Heart right ventricle (tissue), 16 donors: ENCODE data around the gene KCTD11. TPM values are rescaled to one million over a fixed set of nuclear protein-coding genes. Genes with fewer than 3 reads are reported as not detected.

ENCODE experiments used
- ATAC-seq, 8 donors: fragments of 200-7000 bp; cut with Tn5 transposase; one replicate each; pipeline ENCODE4 v1.9.1; 2020; ENCODE audit warnings: mild to moderate bottlenecking in 8 of 8, moderate library complexity in 8 of 8, moderate number of reproducible peaks in 1 of 8
- DNase-seq, 2 donors: peaks; one replicate each; pipeline ENCODE4 v3.0.0-alpha.2; 2020
- H3K27ac ChIP-seq, 10 donors: fragments of 200-600 bp; sonication (generic) in 2 of 10; one replicate each; pipeline versions ENCODE4 v1.5.0 to v1.8.0; 2020 to 2022; ENCODE audit warnings: mild to moderate bottlenecking in 3 of 10
- H3K27me3 ChIP-seq, 7 donors: fragments of 200-600 bp; one replicate each; pipeline ENCODE4 v1.8.0; 2021 to 2022; ENCODE audit warnings: mild to moderate bottlenecking in 2 of 7
- H3K36me3 ChIP-seq, 9 donors: fragments of 200-600 bp; sonication (generic) in 1 of 9; one replicate each; pipeline versions ENCODE4 v1.5.0 to v1.8.0; 2020 to 2022; ENCODE audit warnings: mild to moderate bottlenecking in 2 of 9
- H3K4me1 ChIP-seq, 9 donors: fragments of 200-600 bp; sonication (generic) in 1 of 9; one replicate each; pipeline versions ENCODE4 v1.5.0 to v1.8.0; 2020 to 2022; ENCODE audit warnings: mild to moderate bottlenecking in 4 of 9
- H3K4me3 ChIP-seq, 10 donors: fragments of 200-600 bp; sonication (generic) in 2 of 10; one replicate each; pipeline versions ENCODE4 v1.5.0 to v1.8.0; 2020 to 2022; ENCODE audit warnings: mild to moderate bottlenecking in 7 of 10, moderate library complexity in 2 of 10
- H3K9me3 ChIP-seq, 11 donors: fragments of 200-600 bp in 10 of 11; sonication (generic) in 2 of 11; one replicate each; pipeline versions ENCODE4 v1.5.0 to v1.8.0; 2013 to 2022; ENCODE audit warnings: mild to moderate bottlenecking in 2 of 11, control low read depth in 1 of 11, moderate library complexity in 1 of 11
- CTCF ChIP-seq, 9 donors: fragments of 200-600 bp; sonication (generic) in 2 of 9; IDR thresholded peaks; one replicate each; pipeline versions ENCODE4 v1.5.0 to v1.8.0; 2021 to 2022; ENCODE audit warnings: antibody characterized with exemption in 9 of 9, mild to moderate bottlenecking in 5 of 9, moderate library complexity in 1 of 9
- WGBS, 2 donors: extraction: QIAGEN DNeasy Blood & Tissue Kit; methylation state at CpG; one replicate each; pipeline ENCODE4 v1.1.7; 2013; ENCODE audit warnings: inconsistent platforms in 1 of 2; 5-methylcytosine and 5-hydroxymethylcytosine counted together
- intact Hi-C, 10 donors: fragments of 100-400 bp; cut with DNase I; formaldehyde crosslinking; loops; one replicate each; pipeline versions ENCODE4 v1.11.1 to v1.14.2; 2022
- polyA plus RNA-seq, 2 donors: library from polyadenylated mRNA; stranded (reverse); fragments of 200-250 nt; gene quantifications; one replicate each; pipeline ENCODE4 v1.2.3, GENCODE V29; 2013
- total RNA-seq, 10 donors: library from RNA; stranded (reverse); fragmentation: NEBNext Ultra II Directional in 3 of 10; extraction: Animal tissue kit (Norgen Biotek cat#: 25700) in 3 of 10; gene quantifications; one replicate each; pipeline versions ENCODE4 v1.2.1 to v1.2.4, GENCODE V29; 2021 to 2023
- donor health status: Arrhythmogenic right ventricular cardiomyopathy.
- donor health status: ischemic (EF 13 %, LVEDD 7.1; RV severe dilation, severe dysfunction).
- donor health status: healthy with polysubstance abuse.
- donor health status: DM: no; HTN: yes; CAD: no.
- donor health status: DM: no; HTN: no; CAD: no.
- donor health status: ischemic (EF 25% LVEDD 6.9; RV normal size, moderate dysfunction).
- donor health status: ischemic (EF 25% LVEDD 5.7; RV mildly dilated, moderate dysfunction).
- donor health status: healthy.
- donor health status: DM: yes; HTN: yes; CAD: no.
- donor health status: Ischemic cardiomyopathy.
- donor health status: ischemic (EF 35%, LVEDD 5.7; RV mildly dilated, moderate dysfunction).
- donor health status: nonischemic (EF 11% LVEDD 7.7; RV severe dilation, severe dysfunction).
- donor health status: DM: yes; HTN: yes; CAD: no.
- donor health status: PGD.
- donor health status: ischemic (EF 29% LVEDD 5.4; RV normal size, mild dysfunction).
- donor health status: nonischemic (EF 23%, LVEDD 6.1; RV moderate dilation, normal function).

Gene KCTD11
- total and polyA plus RNA-seq, 12 donors = 4.3 to 8.5 (median 5.3) TPM

- Histone ChIP-seq H3K36me3 (peaks cover 0 to 10% (median 0%) of the 10 kb centered on the region in 9 donors), H3K27ac (peak within 1 kb of the TSS; percentile 80 to 96 (median 88)), H3K4me3 (peak within 1 kb of the TSS; percentile 54 to 87 (median 68)), H3K4me1 (peaks cover 13 to 28% (median 19%) of the 10 kb centered on the region in 9 donors), H3K9me3 (no peaks in the 10 kb centered on the region), H3K27me3 (peaks cover 0 to 17% (median 0%) of the 10 kb centered on the region in 7 donors)
- peak; percentile 91 to 97 (median 96) for ATAC-seq
- TF ChIP-seq CTCF (IDR thresholded peaks at IDR 0.05) = peak in 2 of 9 donors; percentile 8 to 13
- WGBS, 2 donors = 1% methylated on average over 49 of the region's 49 CpGs
- intact Hi-C loops = loop anchor here in 4 of 10 donors (1.0 to 5.0 kb wide), 4 partner anchors 10 to 97 kb away; partner anchors contain the start of genes FGF11 (in 2 of the 4), TMEM102 (in 2 of the 4), EIF5A (in 1 of the 4) and PLSCR3 (in 1 of the 4)
- peak; percentile 97 to 99 for DNase-seq
Observed at GRCh38 chr17:7403977-7404736, 52.2 kb downstream of the KCTD11 start, which contains the start of gene TMEM256. TSS of gene TMEM256 (minus strand) at chr17:7404097. CDS start at chr17:7404084, 13 bp downstream.

Other genes with a start within 250 kb of the KCTD11 start
Only the 30 nearest of the 36 such genes appear.
- 1 to 10 TPM in 2 of 10 donors, under 1 TPM in 6, not detected in 2; 0.32 to 1.2 (median 0.55) TPM for gene ASGR1, start 172.8 kb upstream of the KCTD11 start, total RNA-seq
- gene ASGR1, start 172.8 kb upstream of the KCTD11 start, polyA plus RNA-seq = under 1 TPM; 0.59 TPM
- 10 to 100 TPM; 13.0 to 22.1 (median 16.7) TPM for gene DLG4, start 132.3 kb upstream of the KCTD11 start, total RNA-seq
- 10 to 100 TPM in 1 of 2 donors, 1 to 10 TPM in 1; 5.4 to 27.8 TPM for gene DLG4, start 132.3 kb upstream of the KCTD11 start, polyA plus RNA-seq
- 1,000 to 10,000 TPM in 7 of 10 donors, 100 to 1,000 TPM in 3; 951 to 2,054 (median 1,322) TPM for gene ACADVL, start 132.2 kb upstream of the KCTD11 start, total RNA-seq
- gene ACADVL, start 132.2 kb upstream of the KCTD11 start, polyA plus RNA-seq = 1,000 to 10,000 TPM in 1 of 2 donors, 100 to 1,000 TPM in 1; 807 to 4,806 TPM
- 10 to 100 TPM; 14.1 to 25.6 (median 18.0) TPM for gene DVL2, start 117.6 kb upstream of the KCTD11 start, total RNA-seq
- 10 to 100 TPM in 1 of 2 donors, 1 to 10 TPM in 1; 10.0 to 23.0 TPM for gene DVL2, start 117.6 kb upstream of the KCTD11 start, polyA plus RNA-seq
- gene PHF23, start 112.7 kb upstream of the KCTD11 start, total RNA-seq = 10 to 100 TPM; 17.7 to 24.5 (median 22.6) TPM
- 10 to 100 TPM; 16.1 to 25.0 TPM for gene PHF23, start 112.7 kb upstream of the KCTD11 start, polyA plus RNA-seq
- gene GABARAP, start 109.7 kb upstream of the KCTD11 start, total RNA-seq = 100 to 1,000 TPM; 440 to 567 (median 501) TPM
- gene GABARAP, start 109.7 kb upstream of the KCTD11 start, polyA plus RNA-seq = 100 to 1,000 TPM; 540 to 733 TPM
- 100 to 1,000 TPM in 8 of 10 donors, 10 to 100 TPM in 2; 94.6 to 135 (median 110) TPM for gene CTDNEP1, start 100.4 kb upstream of the KCTD11 start, total RNA-seq
- 100 to 1,000 TPM in 1 of 2 donors, 10 to 100 TPM in 1; 56.3 to 116 TPM for gene CTDNEP1, start 100.4 kb upstream of the KCTD11 start, polyA plus RNA-seq
- 100 to 1,000 TPM in 1 of 10 donors, 10 to 100 TPM in 9; 30.8 to 110 (median 54.8) TPM for gene ELP5, start 99.9 kb upstream of the KCTD11 start, total RNA-seq
- gene ELP5, start 99.9 kb upstream of the KCTD11 start, polyA plus RNA-seq = 10 to 100 TPM; 29.0 to 41.4 TPM
- 1 to 10 TPM in 3 of 10 donors, under 1 TPM in 7; 0.39 to 2.5 (median 0.80) TPM for gene CLDN7, start 89.7 kb upstream of the KCTD11 start, total RNA-seq
- gene CLDN7, start 89.7 kb upstream of the KCTD11 start, polyA plus RNA-seq = 1 to 10 TPM; 1.3 to 1.6 TPM
- gene SLC2A4, start 70.4 kb upstream of the KCTD11 start, total RNA-seq = 100 to 1,000 TPM in 9 of 10 donors, 10 to 100 TPM in 1; 98.1 to 186 (median 177) TPM
- 100 to 1,000 TPM in 1 of 2 donors, 10 to 100 TPM in 1; 41.8 to 140 TPM for gene SLC2A4, start 70.4 kb upstream of the KCTD11 start, polyA plus RNA-seq
- gene YBX2, start 57.5 kb upstream of the KCTD11 start, total RNA-seq = 1 to 10 TPM in 7 of 10 donors, under 1 TPM in 3; 0.42 to 1.9 (median 1.2) TPM
- gene YBX2, start 57.5 kb upstream of the KCTD11 start, polyA plus RNA-seq = 1 to 10 TPM in 1 of 2 donors, under 1 TPM in 1; 0.49 to 2.6 TPM
- gene EIF5A, start 44.5 kb upstream of the KCTD11 start, total RNA-seq = 100 to 1,000 TPM; 197 to 444 (median 248) TPM
- 100 to 1,000 TPM; 457 to 716 TPM for gene EIF5A, start 44.5 kb upstream of the KCTD11 start, polyA plus RNA-seq
- 10 to 100 TPM; 49.1 to 81.1 (median 57.4) TPM for gene GPS2, start 36.8 kb upstream of the KCTD11 start, total RNA-seq
- gene GPS2, start 36.8 kb upstream of the KCTD11 start, polyA plus RNA-seq = 100 to 1,000 TPM; 103 to 105 TPM
- gene NEURL4, start 22.8 kb upstream of the KCTD11 start, total RNA-seq = 10 to 100 TPM; 21.7 to 45.9 (median 28.7) TPM
- 10 to 100 TPM; 22.4 to 55.5 TPM for gene NEURL4, start 22.8 kb upstream of the KCTD11 start, polyA plus RNA-seq
- 10 to 100 TPM in 7 of 10 donors, 1 to 10 TPM in 3; 7.4 to 23.4 (median 16.7) TPM for gene ACAP1, start 15.6 kb upstream of the KCTD11 start, total RNA-seq
- gene ACAP1, start 15.6 kb upstream of the KCTD11 start, polyA plus RNA-seq = 1 to 10 TPM; 2.4 to 9.7 TPM
- under 1 TPM in 1 of 10 donors, not detected in 9; 0.39 TPM for gene TMEM95, start 3.0 kb downstream of the KCTD11 start, total RNA-seq
- not detected for gene TMEM95, start 3.0 kb downstream of the KCTD11 start, polyA plus RNA-seq
- 1 to 10 TPM; 1.1 to 4.4 (median 2.1) TPM for gene TNK1, start 28.9 kb downstream of the KCTD11 start, total RNA-seq
- 1 to 10 TPM; 1.9 to 3.5 TPM for gene TNK1, start 28.9 kb downstream of the KCTD11 start, polyA plus RNA-seq
- gene PLSCR3, start 42.4 kb downstream of the KCTD11 start, total RNA-seq = 10 to 100 TPM; 14.4 to 28.7 (median 17.1) TPM
- 10 to 100 TPM; 23.3 to 32.9 TPM for gene PLSCR3, start 42.4 kb downstream of the KCTD11 start, polyA plus RNA-seq
- 10 to 100 TPM; 61.8 to 83.2 (median 74.2) TPM for gene TMEM256, start 51.9 kb downstream of the KCTD11 start, total RNA-seq
- gene TMEM256, start 51.9 kb downstream of the KCTD11 start, polyA plus RNA-seq = 100 to 1,000 TPM in 1 of 2 donors, 10 to 100 TPM in 1; 89.1 to 169 TPM
- gene NLGN2, start 55.7 kb downstream of the KCTD11 start, total RNA-seq = 10 to 100 TPM in 2 of 10 donors, 1 to 10 TPM in 8; 3.6 to 15.8 (median 6.4) TPM
- 1 to 10 TPM; 7.3 to 7.6 TPM for gene NLGN2, start 55.7 kb downstream of the KCTD11 start, polyA plus RNA-seq
- not detected for gene SPEM1, start 68.2 kb downstream of the KCTD11 start, total RNA-seq
- gene SPEM1, start 68.2 kb downstream of the KCTD11 start, polyA plus RNA-seq = not detected
- not detected for gene SPEM2, start 73.5 kb downstream of the KCTD11 start, total RNA-seq
- gene SPEM2, start 73.5 kb downstream of the KCTD11 start, polyA plus RNA-seq = not detected
- not detected for gene SPEM3, start 76.7 kb downstream of the KCTD11 start, total RNA-seq
- not detected for gene SPEM3, start 76.7 kb downstream of the KCTD11 start, polyA plus RNA-seq
- gene TMEM102, start 83.3 kb downstream of the KCTD11 start, total RNA-seq = 1 to 10 TPM; 1.2 to 3.5 (median 2.2) TPM
- 1 to 10 TPM; 2.0 to 4.2 TPM for gene TMEM102, start 83.3 kb downstream of the KCTD11 start, polyA plus RNA-seq
- gene FGF11, start 87.3 kb downstream of the KCTD11 start, total RNA-seq = 10 to 100 TPM in 2 of 10 donors, 1 to 10 TPM in 8; 4.6 to 15.9 (median 8.1) TPM
- gene FGF11, start 87.3 kb downstream of the KCTD11 start, polyA plus RNA-seq = 1 to 10 TPM; 2.0 to 7.2 TPM
- 10 to 100 TPM in 6 of 10 donors, 1 to 10 TPM in 4; 5.4 to 13.1 (median 10.3) TPM for gene CHRNB1, start 92.9 kb downstream of the KCTD11 start, total RNA-seq
- gene CHRNB1, start 92.9 kb downstream of the KCTD11 start, polyA plus RNA-seq = 10 to 100 TPM; 10.2 to 25.4 TPM
- gene ZBTB4, start 127.5 kb downstream of the KCTD11 start, total RNA-seq = 10 to 100 TPM; 58.9 to 80.1 (median 69.4) TPM
- 10 to 100 TPM; 17.8 to 34.2 TPM for gene ZBTB4, start 127.5 kb downstream of the KCTD11 start, polyA plus RNA-seq
- gene SLC35G6, start 129.3 kb downstream of the KCTD11 start, total RNA-seq = not detected
- not detected for gene SLC35G6, start 129.3 kb downstream of the KCTD11 start, polyA plus RNA-seq
- 10 to 100 TPM; 40.5 to 61.7 (median 48.8) TPM for gene POLR2A, start 132.2 kb downstream of the KCTD11 start, total RNA-seq
- 10 to 100 TPM in 1 of 2 donors, 1 to 10 TPM in 1; 8.4 to 24.7 TPM for gene POLR2A, start 132.2 kb downstream of the KCTD11 start, polyA plus RNA-seq
- gene TNFSF12, start 196.9 kb downstream of the KCTD11 start, total RNA-seq = 10 to 100 TPM; 21.7 to 44.3 (median 26.9) TPM
- 10 to 100 TPM; 20.6 to 51.0 TPM for gene TNFSF12, start 196.9 kb downstream of the KCTD11 start, polyA plus RNA-seq